ENCODE results near the gene PYY.
"Not testable (repeated sequence)": the region's sequence is repeated elsewhere in the genome, so short reads cannot be mapped to it uniquely, and the experiment has no call there.

Gene PYY

GRCh38 chr17:43976963-43977837 lies 23.5 kb upstream of the PYY start:
- DNase-seq = no peak

DNA sequence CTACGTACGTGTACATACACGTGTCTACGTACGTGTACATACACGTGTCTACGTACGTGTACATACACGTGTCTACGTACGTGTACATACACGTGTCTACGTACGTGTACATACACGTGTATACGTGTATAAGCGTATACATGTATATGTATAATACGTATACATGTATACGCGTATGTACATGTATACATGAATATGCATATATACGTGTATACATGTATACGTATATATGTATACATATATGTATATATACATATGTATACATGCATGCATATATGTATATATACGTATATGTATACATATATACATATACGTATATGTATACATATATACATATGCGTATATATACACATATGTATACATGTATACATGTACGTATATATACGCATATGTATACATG lies 22.2 kb upstream of the PYY start:
- DNase-seq = no peak

DNA sequence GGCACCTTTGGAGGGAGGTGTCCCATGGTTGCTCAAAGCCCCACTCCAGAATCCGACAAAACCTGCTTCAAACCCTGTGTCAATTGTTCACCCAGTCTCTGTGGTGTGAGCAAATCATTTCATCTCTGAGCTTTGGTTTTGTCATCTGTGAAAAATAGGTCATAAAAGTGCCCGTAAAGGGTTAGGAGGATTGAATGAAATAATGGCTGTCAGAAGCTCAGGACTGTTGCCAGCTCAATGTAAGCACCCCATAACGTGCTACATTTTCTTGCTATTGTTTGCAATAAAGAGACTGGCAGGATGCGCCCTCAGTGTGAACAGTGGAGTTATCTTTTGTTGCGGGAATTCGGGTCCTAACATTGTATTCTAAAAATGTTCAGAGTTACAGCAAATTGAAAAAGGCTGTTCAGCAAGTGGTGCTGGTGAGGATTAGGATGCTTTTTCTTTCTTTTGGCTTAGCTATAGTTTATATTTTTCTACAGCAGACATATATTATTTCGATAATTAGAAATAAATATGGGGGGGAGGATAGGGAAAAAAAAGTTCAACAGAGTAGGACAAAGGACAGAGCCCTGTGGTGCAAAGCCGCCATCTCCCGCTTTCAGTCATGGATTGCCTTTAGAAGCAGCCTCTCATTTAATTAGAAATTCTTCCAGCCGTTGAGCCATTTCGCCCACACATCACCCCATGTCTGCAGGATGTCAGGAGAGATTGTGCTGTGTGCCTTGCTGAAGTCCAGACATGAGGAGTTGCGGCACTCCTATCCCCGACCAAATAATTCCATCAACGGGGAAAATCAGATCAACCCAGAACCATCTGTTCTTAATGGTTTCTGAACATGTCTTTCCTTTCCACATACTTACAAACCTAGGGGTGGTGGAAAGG lies 20.9 kb upstream of the PYY start:
- DNase-seq = no peak

DNA sequence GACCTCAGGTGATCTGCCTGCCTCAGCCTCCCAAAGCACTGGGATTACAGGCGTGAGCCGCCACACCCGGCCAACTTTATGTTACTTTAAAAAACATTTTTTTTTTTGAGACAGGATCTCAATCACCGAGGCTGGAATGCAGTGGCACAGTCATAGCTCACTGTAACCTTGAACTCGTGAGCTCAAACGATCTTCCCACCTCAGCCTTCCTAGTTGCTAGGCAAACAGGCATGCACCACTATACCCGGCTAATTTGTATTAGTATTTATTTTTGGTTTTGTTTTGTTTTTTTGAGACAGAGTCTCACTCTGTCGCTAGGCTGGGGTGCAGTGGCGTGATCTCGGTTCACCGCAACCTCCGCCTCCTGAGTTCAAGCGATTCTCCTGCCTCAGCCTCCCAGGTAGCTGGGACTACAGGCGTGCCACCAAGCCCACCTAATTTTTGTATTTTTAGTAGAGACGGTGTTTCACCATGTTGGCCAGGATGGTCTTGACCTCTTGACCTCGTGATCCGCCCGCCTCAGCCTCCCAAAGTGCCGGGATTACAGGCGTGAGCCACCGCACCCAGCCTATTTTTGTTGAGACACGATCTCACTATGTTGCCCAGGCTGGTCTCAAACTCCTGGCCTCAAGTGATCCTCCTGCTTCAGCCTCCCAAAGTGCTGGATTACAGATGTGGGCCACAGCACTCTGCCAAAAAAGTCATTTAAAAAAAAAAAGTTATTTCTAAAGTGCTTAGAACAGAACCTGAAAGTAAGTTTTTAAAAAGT lies 18.9 kb upstream of the PYY start:
- not testable (repeated sequence) for DNase-seq

GRCh38 chr17:43971436-43971835 lies 17.7 kb upstream of the PYY start:
- DNase-seq = not testable (repeated sequence)

GRCh38 chr17:43970366-43970765 lies 16.6 kb upstream of the PYY start:
- no peak for DNase-seq

DNA sequence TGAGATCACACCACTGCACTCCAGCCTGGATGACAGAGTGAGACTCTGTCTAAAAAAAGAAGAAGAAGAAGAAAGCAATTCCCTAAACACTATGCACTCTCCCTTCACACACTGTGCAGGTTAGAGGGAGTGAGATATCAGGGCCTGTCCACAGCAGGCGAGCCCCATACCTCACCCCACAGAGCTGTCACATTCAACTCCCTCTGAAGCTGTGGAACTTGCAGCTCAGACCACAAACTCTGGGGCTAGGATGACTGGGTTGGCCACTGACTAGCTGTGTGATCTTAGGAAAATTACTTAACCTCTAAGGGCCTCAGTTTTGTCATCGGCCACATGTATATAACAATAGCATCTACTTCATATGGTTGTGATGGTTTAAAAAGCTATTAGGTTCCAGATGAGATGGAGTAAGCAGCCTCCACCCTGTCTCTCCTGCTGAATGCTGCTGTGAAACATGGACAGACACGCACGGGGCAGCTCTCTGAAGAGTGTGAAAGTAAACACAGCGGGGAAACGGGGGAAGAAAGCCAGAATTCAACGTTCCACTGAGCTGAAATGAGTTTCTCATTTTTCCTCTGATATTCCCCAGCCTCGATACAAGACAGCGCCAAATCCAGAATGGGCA lies 13.6 kb upstream of the PYY start:
- DNase-seq = no peak

DNA sequence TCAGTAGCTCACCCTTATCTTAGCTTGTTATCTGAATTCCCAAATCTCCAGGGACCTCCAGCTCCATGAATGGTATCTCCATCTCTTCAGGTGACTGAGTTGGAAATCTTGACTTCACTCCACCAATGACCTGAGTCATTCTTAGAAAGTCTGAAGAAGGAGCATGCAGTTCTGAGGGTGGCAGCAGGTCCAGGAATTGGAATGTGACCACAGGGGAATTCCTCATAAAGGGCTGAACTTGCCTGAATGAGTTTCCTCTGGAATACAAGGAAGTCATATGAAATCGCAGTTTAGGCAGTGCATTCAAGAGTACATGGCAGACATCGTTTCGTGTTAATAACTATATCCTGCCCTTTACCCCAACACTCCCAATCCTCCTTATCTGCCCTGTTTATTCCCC lies 12.5 kb upstream of the PYY start:
- no peak for DNase-seq

DNA sequence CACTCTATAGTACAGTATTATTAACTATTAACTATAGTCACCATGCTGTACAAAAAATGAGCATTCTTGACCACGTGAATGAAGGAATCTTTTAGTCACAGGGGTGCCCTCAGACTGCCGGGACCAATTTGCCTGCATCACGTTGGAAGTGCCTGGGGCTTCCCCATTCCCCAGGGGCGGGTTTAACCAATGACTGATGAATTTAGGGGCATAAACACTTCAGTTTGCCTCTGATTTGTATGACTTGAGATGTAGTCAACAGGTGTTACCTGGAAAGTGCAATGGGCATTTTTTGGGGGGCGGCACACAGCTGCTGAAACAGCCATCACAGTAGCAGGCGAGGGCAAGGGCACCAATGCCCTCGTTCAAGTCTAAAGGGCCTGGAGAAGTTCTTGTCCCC lies 8.7 kb upstream of the PYY start:
- no peak for DNase-seq

DNA sequence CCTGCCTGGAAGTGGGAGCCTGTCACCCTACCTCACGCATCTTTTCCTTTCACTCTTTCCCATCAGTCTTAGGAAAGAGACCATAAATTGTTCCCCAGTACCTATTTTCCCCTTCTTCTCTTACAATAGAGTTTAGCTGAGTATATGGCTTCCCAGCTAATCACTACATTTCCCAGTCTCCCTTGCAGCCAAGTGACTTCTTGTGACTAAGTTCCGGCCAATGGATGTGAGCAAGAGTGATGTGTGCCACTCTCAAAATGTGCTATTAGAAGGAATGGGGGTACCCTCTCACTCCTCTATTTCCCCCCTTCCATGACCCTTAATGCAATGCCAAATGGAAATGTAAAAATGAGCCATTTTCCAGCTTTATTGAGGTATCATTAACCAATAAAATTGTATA lies 8.2 kb upstream of the PYY start:
- DNase-seq = no peak

GRCh38 chr17:43961292-43961691 lies 7.6 kb upstream of the PYY start:
- not testable (repeated sequence) for DNase-seq

- no peak for DNase-seq
These were observed 5.1 kb upstream of the PYY start for GRCh38 chr17:43958748-43959352.

DNA sequence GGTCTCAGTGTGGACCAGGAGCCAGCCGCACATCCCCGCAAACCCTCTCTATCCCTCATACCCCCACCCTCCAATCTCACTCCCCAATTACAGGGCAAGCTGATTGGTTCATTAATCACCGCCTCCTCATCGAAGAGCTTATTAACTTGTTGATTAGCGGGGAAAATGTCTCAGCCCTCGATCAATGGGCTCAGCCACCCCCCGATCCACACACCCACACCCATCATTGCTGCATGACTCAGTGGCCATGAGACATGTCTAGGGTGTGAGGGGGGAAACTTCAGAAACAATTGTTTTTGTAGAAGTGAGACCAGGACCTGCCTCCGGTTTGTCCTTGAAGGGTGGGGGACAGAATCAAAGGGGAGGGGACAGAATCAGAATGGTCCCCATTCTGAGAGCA lies 2.5 kb upstream of the PYY start:
- DNase-seq = no peak

DNA sequence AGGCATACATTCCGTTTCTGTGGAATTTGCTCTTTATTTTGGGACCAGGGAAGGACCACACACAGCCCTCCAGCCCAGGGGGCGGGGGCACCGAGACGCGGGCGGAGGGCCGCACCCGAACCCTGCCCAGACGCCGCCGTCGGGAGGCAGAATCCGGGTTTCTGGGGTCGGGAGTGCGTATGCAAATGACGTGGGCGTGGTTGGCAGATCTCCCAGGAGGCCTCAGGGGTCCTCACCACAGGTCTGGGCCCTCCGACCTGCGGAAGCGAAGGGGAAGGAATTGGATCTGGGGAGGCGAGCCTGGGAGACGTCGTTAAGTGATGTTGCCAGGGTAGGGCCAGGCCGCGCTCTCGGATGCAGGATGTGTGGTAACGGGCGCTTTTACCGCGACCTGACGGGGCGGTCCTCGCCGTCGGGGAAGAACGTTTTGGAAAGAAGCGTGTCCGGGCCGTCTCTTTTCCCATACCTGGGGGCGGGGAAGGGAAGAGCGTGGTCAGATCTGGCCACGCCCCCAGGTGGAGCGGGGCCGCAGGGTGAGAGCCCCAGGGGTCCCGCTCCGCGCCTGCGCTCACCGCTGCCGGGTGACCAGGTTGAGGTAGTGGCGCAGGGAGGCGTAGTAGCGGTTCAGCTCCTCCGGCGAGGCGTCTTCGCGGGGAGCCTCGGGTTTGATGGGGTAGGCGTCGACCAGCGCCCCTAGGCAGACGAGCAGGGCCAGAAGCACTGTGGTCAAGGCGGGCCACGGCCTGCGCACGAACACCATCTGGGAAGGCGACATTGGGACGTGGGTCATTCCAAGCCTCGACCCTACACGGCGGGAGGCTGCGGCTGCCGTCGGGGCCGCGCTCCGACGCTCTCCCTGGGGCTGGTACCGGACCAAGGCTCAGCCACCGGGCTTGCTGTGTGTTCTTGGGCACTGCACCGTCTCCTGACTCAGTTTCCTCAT lies 745 bp downstream of the PYY start:
- DNase-seq = peak in 1 of 2 experiments; percentile 56

DNA sequence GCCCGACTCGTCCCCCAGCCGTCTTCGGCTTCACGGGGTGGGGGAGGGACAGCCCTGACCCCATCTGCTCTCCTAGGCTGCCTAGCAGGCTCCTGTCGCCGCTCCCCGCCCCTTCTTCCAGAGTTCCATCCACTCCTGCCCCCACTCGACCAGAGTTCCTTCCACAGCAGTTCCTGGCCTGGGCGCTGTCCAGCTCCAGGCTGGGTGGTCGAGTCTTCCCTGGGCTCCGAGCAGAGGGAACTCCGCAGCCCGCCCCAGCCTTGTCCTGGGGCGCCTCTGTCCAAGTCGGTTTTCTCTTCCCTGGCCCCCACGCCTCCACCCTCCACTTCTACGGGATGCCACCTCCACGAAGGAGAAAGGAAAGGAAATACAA lies 1.4 kb downstream of the PYY start:
- no peak for DNase-seq

DNA sequence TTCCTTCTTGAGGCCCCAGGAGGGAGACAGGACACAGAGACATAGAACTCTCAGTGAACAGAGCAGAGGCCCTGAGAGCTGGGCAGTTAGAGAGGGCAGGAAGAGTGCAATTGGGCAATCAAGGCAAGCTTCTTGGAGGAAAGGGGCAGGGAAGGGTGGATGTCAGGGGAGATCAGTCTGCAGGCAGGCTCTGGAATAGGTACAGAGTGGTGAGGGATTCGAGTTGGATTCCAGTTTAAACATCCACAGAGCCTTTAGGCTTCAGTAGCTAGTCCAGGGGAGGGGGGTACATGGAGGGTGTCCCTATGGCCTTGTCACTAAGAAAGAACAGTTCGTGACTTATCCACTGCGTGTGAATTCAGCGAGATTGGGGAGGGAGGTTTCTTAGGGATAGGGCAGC lies 2.0 kb downstream of the PYY start:
- no peak for DNase-seq

DNA sequence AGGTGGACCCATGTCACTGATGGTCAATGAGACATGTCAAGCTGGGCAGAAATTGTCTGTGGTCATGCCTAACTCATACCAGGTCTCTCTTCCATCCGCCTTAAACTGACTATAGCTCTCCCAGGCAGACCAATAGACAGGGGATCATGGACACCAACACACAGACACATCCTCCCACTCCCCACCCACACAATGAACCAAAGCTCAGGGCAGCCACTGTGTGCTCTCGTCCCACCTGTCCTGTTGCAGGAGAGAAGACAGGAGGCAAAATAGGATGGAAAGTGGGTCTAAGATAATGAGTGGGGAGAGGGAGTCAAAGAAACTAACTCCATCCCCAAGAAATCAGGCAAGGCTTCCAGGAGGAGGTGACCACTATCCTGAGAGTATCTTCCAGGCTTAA lies 3.2 kb downstream of the PYY start:
- DNase-seq = no peak

GRCh38 chr17:43949781-43950180 lies 4.0 kb downstream of the PYY start:
- DNase-seq = no peak

DNA sequence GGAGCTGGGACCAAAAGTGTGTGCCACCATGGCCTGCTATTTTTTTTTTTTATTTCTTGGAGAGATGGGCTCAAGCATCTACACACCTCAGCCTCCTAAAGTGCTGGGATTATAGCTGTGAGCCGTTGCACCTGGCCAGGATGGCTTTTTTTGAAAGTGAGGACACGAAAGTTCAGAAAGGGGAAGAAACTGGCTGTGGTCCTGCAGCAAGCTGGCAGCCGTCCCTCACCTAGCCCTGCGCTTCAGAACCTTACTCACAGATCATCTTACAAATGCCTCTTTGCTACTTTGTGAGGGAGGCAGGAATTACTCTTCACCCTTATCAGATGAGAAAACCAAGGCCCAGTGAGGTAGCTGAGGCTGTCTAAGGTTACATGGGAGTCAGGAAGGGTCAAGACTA lies 7.0 kb downstream of the PYY start:
- DNase-seq = no peak

DNA sequence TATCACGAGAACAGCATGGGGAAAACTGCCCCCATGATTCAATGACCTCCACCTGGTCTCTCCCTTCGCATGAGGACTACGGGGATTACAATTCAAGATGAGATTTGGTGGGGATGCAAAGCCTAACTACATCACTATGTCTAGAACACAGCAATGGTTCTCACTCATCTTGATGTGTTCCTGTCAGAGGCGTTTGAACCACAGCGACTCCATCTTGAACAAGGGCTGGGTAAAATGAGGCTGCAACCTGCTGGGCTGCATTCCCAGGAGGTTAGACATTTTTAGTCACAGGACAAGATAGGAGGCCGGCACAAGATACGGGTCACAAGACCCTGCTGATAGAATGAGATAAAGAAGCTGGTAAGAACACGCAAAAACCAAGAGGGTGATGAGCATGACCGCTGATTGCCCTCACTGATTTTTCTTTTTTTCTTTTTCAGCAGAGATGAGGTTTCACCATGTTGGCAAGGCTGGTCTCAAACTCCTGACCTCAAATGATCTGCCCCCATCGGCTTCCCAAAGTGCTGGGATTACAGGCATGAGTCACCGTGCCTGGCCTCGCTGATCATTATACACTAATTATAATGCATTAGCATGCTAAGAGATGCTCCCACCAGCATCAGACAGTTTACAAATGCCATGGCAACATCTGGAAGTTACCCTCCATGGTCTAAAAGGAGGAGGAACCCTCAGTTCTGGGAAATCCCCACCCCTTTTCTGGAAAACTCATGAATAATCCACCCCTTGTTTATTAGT lies 8.5 kb downstream of the PYY start:
- no peak for DNase-seq
